DND-41 (cell line): Measurements from ENCODE around the gene SPTSSA.

ENCODE experiments used
- ATAC-seq: fragments of 200-7000 bp; cut with Tn5 transposase; 3 replicates; pipeline ENCODE4 v1.9.1; 2021; ENCODE audit warnings: low read depth; ENCODE audit not compliant: insufficient read depth
- DNase-seq: peaks from one replicate; pipeline ENCODE4 v3.0.0-alpha.2; 2020
- H2AFZ ChIP-seq: 2 replicates; pipeline ENCODE4 v1.6.0; 2012; ENCODE audit warnings: low read depth, low read length
- H3K27ac ChIP-seq: 2 replicates; pipeline ENCODE4 v1.5.1; 2012; ENCODE audit warnings: low read length, inconsistent platforms
- H3K27me3 ChIP-seq: fragments of 200-600 bp; sonication (generic); 2 replicates; pipeline ENCODE4 v1.6.0; 2012; ENCODE audit warnings: low read length, mild to moderate bottlenecking, inconsistent platforms; ENCODE audit not compliant: insufficient read depth, poor library complexity
- H3K36me3 ChIP-seq: 2 replicates; pipeline ENCODE4 v1.5.1; 2012; ENCODE audit warnings: low read length, inconsistent platforms; ENCODE audit not compliant: insufficient read depth
- H3K4me1 ChIP-seq: 2 replicates; pipeline ENCODE4 v1.5.1; 2012; ENCODE audit warnings: mild to moderate bottlenecking, low read length; ENCODE audit not compliant: insufficient read depth
- H3K4me2 ChIP-seq: 2 replicates; pipeline ENCODE4 v1.6.0; 2012; ENCODE audit warnings: mild to moderate bottlenecking, moderate library complexity, low read length, inconsistent platforms; ENCODE audit not compliant: insufficient read depth
- H3K4me3 ChIP-seq, 2 experiments: fragments of 200-600 bp in 1 of 2; shearing (Covaris generic) in 1 of 2; 2 replicates each; pipeline ENCODE4 v1.5.1; 2012 to 2016; ENCODE audit warnings: inconsistent platforms in 2 of 2, low read length in 2 of 2, mild to moderate bottlenecking in 2 of 2, low read depth in 1 of 2, moderate library complexity in 1 of 2
- H3K79me2 ChIP-seq: 2 replicates; pipeline ENCODE4 v1.6.0; 2012; ENCODE audit warnings: low read length, inconsistent platforms; ENCODE audit not compliant: insufficient read depth
- H3K9ac ChIP-seq: 2 replicates; pipeline ENCODE4 v1.6.0; 2012; ENCODE audit warnings: low read depth, mild to moderate bottlenecking, inconsistent platforms, low read length, moderate library complexity
- H3K9me3 ChIP-seq: 2 replicates; pipeline ENCODE4 v1.5.1; 2012; ENCODE audit warnings: low read length, moderate library complexity, mild to moderate bottlenecking, inconsistent platforms; ENCODE audit not compliant: insufficient read depth, severe bottlenecking
- H4K20me1 ChIP-seq: 2 replicates; pipeline ENCODE4 v1.6.0; 2012; ENCODE audit warnings: low read length; ENCODE audit not compliant: insufficient read depth
- CTCF ChIP-seq: IDR thresholded peaks from 2 replicates; pipeline ENCODE4 v1.5.1; 2012; ENCODE audit warnings: borderline replicate concordance, low read length, moderate library complexity, mild to moderate bottlenecking; ENCODE audit not compliant: poor library complexity, severe bottlenecking; ENCODE audit errors: extremely low read depth
- EZH2 ChIP-seq: IDR thresholded peaks from 3 replicates; pipeline ENCODE4 v1.6.1; 2012; ENCODE audit warnings: borderline replicate concordance, low read depth, mild to moderate bottlenecking, moderate library complexity, low read length, inconsistent platforms; ENCODE audit not compliant: severe bottlenecking

The SPTSSA gene

GRCh38 chr14:34502545-34503225 lies 40.6 kb upstream of the SPTSSA start:
- Histone ChIP-seq H2AFZ (no peak overlapping the region), H3K27ac (no peak overlapping the region), H3K4me2 (no peak overlapping the region)

GRCh38 chr14:34502001-34502400 lies 40.0 kb upstream of the SPTSSA start:
- Histone ChIP-seq H3K79me2 (no peaks in the 10 kb centered on the region), H3K4me2 (no peak overlapping the region), H3K9me3 (no peaks in the 10 kb centered on the region), H3K4me3 (no peak overlapping the region), H2AFZ (no peak overlapping the region), H3K4me1 (no peaks in the 10 kb centered on the region), H3K27me3 (no peaks in the 10 kb centered on the region), H4K20me1 (no peaks in the 10 kb centered on the region), H3K27ac (no peak overlapping the region), H3K36me3 (no peaks in the 10 kb centered on the region), H3K9ac (no peak overlapping the region)
- ATAC-seq, result no peak
- TF ChIP-seq EZH2 (no peak), CTCF (no peak)
- no peak for DNase-seq

More at GRCh38 chr14:34502545-34503225, 40.6 kb upstream of the SPTSSA start:
- DNase-seq (no peak), ATAC-seq (no peak)
- Histone ChIP-seq H3K27me3 (no peaks in the 10 kb centered on the region), H3K79me2 (no peaks in the 10 kb centered on the region), H3K4me3 (no peak overlapping the region), H3K9me3 (no peaks in the 10 kb centered on the region), H3K36me3 (no peaks in the 10 kb centered on the region), H3K4me1 (no peaks in the 10 kb centered on the region), H4K20me1 (no peaks in the 10 kb centered on the region), H3K9ac (no peak overlapping the region)
- no peak for TF ChIP-seq CTCF
- TF ChIP-seq EZH2, result no peak

- H3K27me3 ChIP-seq, result no peaks in the 10 kb centered on the region
- TF ChIP-seq CTCF, result no peak
- TF ChIP-seq EZH2, result no peak
- H3K4me3 ChIP-seq, result no peak overlapping the region
- H3K36me3 ChIP-seq, result no peaks in the 10 kb centered on the region
- H3K9ac ChIP-seq, result no peak overlapping the region
- no peaks in the 10 kb centered on the region for H3K4me1 ChIP-seq
- H4K20me1 ChIP-seq, result no peaks in the 10 kb centered on the region
- H3K79me2 ChIP-seq, result no peaks in the 10 kb centered on the region
- H3K9me3 ChIP-seq, result no peaks in the 10 kb centered on the region
- H2AFZ ChIP-seq, result no peak overlapping the region
- no peak overlapping the region for H3K4me2 ChIP-seq
- ATAC-seq (no peak), DNase-seq (no peak)
- H3K27ac ChIP-seq, result no peak overlapping the region
These were observed 39.1 kb upstream of the SPTSSA start for GRCh38 chr14:34501004-34501580.
